ENCODE measurements around the gene LDHD.
"Not testable (repeated sequence)": the region's sequence is repeated elsewhere in the genome, so short reads cannot be mapped to it uniquely, and the experiment has no call there.

Gene LDHD

DNA sequence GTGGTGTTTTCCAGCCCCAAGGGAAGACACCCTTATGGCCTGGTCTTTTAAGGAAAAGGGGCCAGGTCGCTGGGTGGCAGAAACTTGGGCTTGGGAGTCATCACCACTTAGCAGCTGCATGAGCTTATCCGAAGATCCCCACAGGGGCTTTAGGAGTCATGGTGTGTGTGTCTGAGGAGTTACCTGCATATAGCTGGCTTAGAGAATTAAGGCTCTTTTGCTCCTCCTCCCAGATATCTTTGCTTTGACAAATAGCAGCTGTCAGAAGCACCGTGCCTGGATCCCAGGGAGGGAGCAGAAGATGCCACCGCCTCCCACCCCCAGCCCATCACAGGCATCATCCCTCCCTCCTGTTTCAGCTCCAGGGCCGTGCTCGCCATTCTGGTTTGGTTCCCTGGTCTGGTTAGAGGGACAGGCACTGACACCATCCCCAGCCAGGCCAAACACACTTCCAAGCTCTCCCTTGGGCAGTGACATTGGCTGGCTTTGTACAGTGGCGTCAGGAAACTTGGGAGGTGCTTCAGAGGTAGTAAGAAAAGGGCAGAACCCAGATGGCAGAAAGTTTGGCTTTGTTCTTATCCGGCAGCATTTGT is 17.4 kb downstream of the LDHD start:
- H3K36me3 ChIP-seq (ENCODE audit: insufficient read depth, low read length), result no peaks in the 10 kb centered on the region

DNA sequence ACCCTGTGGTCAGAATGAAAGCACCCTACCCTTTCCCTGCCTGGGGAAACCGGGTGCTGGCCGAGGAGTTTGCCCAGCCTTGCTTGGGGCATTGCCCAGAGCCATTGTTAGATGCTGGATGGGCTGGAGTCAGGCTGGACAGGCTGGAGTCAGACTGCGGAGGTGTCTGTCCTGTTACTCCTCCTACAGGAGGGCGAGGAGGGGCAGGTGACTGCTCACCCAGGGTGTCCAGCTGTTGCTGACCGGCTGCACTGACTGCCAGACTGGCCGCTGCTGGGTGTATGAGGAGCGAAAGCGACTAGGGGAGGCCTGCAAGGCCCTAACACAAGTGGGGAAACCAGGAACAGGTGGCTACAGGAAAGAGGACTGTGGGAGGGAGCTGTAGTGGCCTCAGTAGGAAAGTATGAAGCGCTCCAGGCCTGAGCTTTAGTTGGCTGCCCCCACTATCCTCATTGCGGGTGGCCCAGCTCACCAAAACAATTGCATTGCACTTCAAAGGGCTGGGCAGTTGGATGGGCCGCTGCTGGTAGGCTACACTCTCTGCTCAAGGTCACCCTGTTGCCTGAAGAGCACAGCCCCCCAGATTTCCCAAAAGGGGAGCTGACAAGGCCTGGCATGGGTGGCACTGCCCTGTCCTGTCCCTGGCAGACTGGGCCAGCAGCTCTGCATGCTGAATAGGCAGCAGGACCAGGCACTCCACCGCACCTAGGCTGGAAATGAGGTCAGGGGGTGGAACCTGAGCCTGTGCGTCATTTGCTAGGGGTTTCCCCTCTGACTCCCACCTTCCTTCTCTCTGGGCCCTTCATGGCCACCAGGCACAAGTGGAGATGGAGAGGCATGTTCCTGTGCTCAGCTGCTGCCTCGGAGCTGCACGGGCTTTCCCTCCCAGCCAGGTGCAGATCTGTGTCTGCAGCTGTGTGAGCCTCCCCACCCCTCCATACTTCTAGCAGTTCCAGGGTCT is 18.4 kb downstream of the LDHD start:
- H3K36me3 ChIP-seq (ENCODE audit: insufficient read depth, low read length), result no peaks in the 10 kb centered on the region
- no peaks in the 10 kb centered on the region for H3K9me3 ChIP-seq (ENCODE audit: control insufficient read depth, insufficient read depth, low read length)
- H3K4me1 ChIP-seq (ENCODE audit: insufficient read depth, low read length), result peaks cover 34% of the 10 kb centered on the region
- H3K9ac ChIP-seq (ENCODE audit: low read depth, low read length), result no peak overlapping the region

More for the DNA sequence above, 17.4 kb downstream of the LDHD start:
- no peaks in the 10 kb centered on the region for H3K9me3 ChIP-seq (ENCODE audit: control insufficient read depth, insufficient read depth, low read length)
- peaks cover 34% of the 10 kb centered on the region for H3K4me1 ChIP-seq (ENCODE audit: insufficient read depth, low read length)
- no peak overlapping the region for H3K9ac ChIP-seq (ENCODE audit: low read depth, low read length)

DNA sequence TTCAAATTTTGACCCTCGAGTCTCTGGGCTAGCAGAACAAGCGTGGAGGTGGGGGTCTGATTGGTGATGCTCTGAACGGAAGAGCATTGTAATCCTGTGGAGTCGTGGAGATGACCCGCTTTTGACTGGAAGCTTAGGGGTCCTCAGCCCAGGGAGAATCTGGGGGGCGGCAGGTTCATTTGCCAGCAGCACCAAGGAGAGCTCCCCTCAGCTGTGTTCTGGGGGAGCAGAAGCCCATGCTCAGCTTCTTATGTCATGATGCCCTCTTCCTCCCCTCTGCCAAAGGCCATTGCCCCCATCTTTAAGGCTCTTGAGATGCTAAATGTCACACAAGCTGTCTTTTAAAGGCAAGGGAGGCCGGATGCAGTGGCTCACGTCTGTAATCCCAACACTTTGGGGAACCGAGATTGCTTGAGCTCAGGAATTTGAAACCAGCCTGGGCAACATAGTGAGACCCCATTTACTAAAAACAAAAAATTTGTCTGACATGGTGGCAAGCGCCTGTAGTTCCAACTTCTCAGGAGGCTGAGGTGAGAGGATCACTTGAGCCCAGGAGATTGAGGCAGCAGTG is 19.3 kb downstream of the LDHD start:
- Histone ChIP-seq H3K9ac (ENCODE audit: low read depth, low read length) (no peak overlapping the region), H3K4me1 (ENCODE audit: insufficient read depth, low read length) (peaks cover 39% of the 10 kb centered on the region), H3K36me3 (ENCODE audit: insufficient read depth, low read length) (no peaks in the 10 kb centered on the region), H3K9me3 (ENCODE audit: control insufficient read depth, insufficient read depth, low read length) (no peaks in the 10 kb centered on the region)

DNA sequence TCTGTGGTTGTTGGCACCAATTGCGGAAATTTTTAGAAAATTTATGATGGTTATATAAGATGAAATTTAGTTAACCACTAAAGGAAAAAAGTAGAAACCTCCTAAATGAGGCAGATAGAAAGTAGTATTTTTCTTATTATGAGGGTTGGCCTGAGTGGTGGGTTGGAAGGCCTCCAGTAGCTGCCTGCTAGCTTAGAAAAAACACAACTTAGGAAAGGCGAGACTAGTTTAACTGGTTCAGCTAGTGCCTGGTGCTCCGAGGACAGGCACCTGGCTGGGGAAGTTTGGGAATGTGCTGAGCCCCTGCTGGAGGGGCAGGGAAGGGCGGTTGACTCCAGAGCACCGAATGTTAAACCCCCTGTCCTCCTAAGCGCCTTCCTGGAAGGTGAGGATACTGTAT is 19.9 kb downstream of the LDHD start:
- Histone ChIP-seq H3K9ac (ENCODE audit: low read depth, low read length) (no peak overlapping the region), H3K9me3 (ENCODE audit: control insufficient read depth, insufficient read depth, low read length) (no peaks in the 10 kb centered on the region), H3K36me3 (ENCODE audit: insufficient read depth, low read length) (no peaks in the 10 kb centered on the region), H3K4me1 (ENCODE audit: insufficient read depth, low read length) (peaks cover 39% of the 10 kb centered on the region)

DNA sequence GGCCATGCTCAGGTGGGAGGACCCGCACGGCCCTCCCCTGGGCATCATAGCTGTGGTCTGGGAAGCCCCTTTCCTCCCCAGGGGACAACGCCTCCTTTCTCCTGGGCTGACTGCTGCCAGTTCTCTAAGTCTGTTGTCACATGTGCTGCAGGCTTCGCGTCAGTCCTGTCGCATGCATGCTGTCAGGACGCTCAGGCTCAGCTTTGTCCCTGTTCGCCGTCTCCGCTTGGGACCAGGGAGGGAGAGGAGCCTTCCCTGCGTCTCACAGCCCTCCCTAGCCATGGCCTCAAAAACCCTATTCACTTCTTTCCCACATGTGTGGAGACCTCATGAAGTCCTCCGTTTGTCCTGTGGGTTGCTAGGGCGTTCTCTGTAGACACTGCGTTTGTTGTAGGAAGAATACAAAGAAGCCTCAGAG is 21.4 kb downstream of the LDHD start:
- Histone ChIP-seq H3K36me3 (ENCODE audit: insufficient read depth, low read length) (no peaks in the 10 kb centered on the region), H3K9me3 (ENCODE audit: control insufficient read depth, insufficient read depth, low read length) (no peaks in the 10 kb centered on the region), H3K4me1 (ENCODE audit: insufficient read depth, low read length) (peaks cover 37% of the 10 kb centered on the region), H3K9ac (ENCODE audit: low read depth, low read length) (no peak overlapping the region)

DNA sequence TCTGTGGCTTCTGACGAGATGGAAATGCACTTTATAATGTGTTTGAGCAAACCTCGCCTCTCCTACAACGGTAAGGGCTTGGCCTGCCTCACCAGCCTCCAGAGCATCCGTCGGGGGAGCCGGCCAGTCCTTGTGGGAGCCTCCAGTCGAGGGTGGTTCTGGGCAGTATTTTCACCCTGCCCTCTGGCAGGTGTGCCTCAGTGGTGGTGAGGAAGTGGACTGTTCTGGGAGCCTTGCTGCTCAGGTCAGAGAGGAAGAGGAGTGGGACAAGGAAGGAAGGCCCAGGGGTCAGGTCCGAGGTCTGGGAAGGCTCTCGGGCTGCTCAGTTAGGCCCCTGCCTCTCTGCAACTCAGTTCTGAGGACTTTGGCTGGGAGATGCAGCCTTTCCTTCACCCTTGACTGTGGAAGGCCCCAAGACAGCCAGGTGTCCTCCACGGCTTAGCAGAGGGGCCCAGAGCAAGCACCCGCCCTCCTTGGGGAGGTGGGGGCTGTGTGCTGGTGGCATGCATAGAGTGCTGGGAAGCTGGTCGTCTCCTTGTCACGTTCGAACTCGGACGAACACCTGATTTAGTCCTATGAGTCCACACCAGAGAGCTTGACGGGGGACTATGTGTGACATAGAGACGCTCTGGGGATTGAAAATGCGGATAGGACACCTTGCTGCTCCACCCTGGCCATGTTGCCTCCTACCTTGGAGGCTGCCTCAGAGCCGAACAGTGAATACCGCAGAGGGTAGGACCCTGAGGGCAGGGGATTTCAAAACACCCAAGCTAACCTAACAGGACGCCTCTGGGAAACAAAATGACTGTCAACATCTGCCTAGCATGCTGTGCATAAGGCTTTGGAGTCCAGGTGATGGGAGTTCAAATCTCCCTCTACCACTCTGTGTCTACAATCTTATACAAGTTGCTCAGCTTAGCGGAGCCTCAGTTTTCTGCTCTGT is 22.7 kb downstream of the LDHD start:
- peaks cover 29% of the 10 kb centered on the region for H3K4me1 ChIP-seq (ENCODE audit: insufficient read depth, low read length)
- no peak overlapping the region for H3K9ac ChIP-seq (ENCODE audit: low read depth, low read length)
- no peaks in the 10 kb centered on the region for H3K36me3 ChIP-seq (ENCODE audit: insufficient read depth, low read length)
- no peaks in the 10 kb centered on the region for H3K9me3 ChIP-seq (ENCODE audit: control insufficient read depth, insufficient read depth, low read length)

DNA sequence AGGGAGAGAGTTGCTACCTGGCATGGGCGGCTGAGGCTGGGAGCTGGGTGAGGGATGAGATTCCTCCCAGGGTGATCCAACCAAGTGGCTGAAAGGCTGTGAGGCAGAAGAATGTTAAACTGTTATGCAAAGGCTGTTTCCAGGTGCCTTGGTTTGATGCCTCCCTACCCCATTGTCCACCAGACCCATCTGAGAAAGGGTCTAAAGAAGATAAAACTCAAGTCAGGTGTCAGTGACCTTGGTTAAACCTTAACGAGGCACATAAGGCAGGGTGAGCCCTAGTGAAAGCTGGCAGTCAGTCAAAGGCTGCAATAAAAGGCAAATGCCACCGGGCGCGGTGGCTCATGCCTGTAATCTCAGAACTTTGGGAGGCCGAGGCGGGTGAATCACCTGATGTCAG is 23.8 kb downstream of the LDHD start:
- Histone ChIP-seq H3K9me3 (ENCODE audit: control insufficient read depth, insufficient read depth, low read length) (no peaks in the 10 kb centered on the region), H3K4me1 (ENCODE audit: insufficient read depth, low read length) (peaks cover 18% of the 10 kb centered on the region), H3K9ac (ENCODE audit: low read depth, low read length) (no peak overlapping the region), H3K36me3 (ENCODE audit: insufficient read depth, low read length) (no peaks in the 10 kb centered on the region)

DNA sequence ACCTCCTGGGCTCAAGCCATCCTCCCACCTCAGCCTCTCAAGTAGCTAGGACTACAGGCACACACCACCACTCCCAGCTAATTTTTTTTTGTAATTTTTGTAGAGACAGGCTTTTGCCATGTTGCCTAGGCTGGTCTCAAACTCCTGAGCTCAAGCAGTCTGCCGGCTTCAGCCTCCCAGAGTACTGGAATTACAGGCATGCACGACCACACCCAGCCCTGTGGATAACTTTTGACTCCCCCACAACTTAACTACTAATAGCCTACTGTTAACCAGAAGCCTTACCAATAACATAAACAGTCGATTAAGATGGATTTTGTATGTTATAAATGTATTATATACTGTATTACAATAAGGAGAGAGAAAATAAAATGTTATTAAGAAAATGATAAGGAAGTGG is 25.0 kb downstream of the LDHD start:
- H3K36me3 ChIP-seq (ENCODE audit: insufficient read depth, low read length); H3K9ac ChIP-seq (ENCODE audit: low read depth, low read length); H3K9me3 ChIP-seq (ENCODE audit: control insufficient read depth, insufficient read depth, low read length): not testable (repeated sequence)
- H3K4me1 ChIP-seq (ENCODE audit: insufficient read depth, low read length), result peaks cover 20% of the 10 kb centered on the region

DNA sequence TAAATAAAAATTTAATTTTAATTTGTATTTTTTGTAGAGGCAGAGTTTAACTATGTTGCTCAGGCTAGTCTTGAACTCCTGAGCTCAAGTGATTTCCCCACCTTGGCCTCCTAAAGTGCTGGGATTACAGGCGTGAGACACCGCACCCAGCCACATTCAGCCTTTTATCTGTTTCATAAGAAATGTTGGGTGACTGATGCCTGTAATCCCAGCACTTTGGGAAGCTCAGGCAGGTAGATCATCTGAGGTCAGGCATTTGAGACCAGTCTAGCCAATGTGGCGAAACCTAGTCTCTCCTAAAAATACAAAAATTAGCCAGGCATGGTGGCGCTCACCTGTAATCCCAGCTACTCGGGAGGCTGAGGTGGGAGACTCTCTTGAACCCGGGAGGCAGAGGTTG is 25.7 kb downstream of the LDHD start:
- H3K36me3 ChIP-seq (ENCODE audit: insufficient read depth, low read length); H3K9me3 ChIP-seq (ENCODE audit: control insufficient read depth, insufficient read depth, low read length); H3K9ac ChIP-seq (ENCODE audit: low read depth, low read length): not testable (repeated sequence)
- peaks cover 16% of the 10 kb centered on the region for H3K4me1 ChIP-seq (ENCODE audit: insufficient read depth, low read length)

DNA sequence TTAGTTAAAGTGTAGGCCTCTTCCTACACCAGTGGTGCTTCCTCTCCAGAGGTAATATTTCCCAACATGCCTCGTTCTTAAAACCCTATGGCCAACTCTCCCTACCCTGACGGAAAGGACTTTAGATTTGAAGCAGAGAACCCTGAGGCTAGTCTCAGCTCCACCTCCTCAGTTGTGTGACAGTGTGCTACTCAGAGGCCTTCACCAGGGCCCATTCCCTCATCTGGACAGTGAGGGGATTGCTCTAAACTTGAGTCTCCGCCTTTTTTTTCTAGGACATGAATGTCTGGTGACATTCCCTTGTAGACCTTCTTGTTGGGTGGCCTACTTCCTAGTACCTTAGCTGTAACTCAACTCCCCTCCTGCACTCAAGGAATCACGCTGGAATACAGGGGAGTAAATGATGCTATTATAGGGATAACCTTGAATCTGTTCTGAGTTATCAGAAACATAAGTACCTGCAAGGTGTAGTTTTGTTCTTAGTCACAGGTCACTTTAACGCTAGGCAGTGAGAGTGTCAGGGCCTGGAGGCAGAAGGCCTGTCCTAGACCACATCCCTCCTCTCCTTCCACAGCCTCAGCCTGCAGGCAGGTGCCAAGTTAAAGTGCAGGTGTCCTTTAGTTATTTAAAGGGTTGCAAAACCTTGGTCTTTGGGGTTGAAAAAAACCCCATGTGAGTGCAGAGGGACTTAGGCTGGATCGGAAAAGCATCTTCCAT is 26.9 kb downstream of the LDHD start:
- Histone ChIP-seq H3K9me3 (ENCODE audit: control insufficient read depth, insufficient read depth, low read length) (no peaks in the 10 kb centered on the region), H3K9ac (ENCODE audit: low read depth, low read length) (no peak overlapping the region), H3K4me1 (ENCODE audit: insufficient read depth, low read length) (peaks cover 16% of the 10 kb centered on the region), H3K36me3 (ENCODE audit: insufficient read depth, low read length) (no peaks in the 10 kb centered on the region)

DNA sequence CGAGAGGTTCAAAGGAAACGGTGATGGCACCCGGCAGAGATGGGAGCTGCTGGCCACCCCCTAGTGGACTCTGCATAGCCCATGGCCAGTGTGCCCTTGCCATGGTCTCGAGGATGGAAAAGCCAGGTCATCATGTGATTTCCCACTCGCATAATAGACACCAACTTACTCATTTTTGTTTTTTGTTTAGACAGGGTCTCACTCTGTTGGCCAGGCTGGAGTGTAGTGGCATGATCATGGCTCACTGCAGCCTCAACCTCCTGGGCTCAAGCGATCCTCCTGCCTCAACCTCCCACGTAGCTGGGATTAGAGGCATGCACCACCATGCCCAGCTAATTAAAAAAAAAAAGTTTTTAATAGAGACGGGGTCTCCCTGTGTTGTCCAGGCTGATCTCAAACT is 27.6 kb downstream of the LDHD start:
- no peaks in the 10 kb centered on the region for H3K9me3 ChIP-seq (ENCODE audit: control insufficient read depth, insufficient read depth, low read length)
- H3K4me1 ChIP-seq (ENCODE audit: insufficient read depth, low read length), result peaks cover 16% of the 10 kb centered on the region
- no peak overlapping the region for H3K9ac ChIP-seq (ENCODE audit: low read depth, low read length)
- no peaks in the 10 kb centered on the region for H3K36me3 ChIP-seq (ENCODE audit: insufficient read depth, low read length)

DNA sequence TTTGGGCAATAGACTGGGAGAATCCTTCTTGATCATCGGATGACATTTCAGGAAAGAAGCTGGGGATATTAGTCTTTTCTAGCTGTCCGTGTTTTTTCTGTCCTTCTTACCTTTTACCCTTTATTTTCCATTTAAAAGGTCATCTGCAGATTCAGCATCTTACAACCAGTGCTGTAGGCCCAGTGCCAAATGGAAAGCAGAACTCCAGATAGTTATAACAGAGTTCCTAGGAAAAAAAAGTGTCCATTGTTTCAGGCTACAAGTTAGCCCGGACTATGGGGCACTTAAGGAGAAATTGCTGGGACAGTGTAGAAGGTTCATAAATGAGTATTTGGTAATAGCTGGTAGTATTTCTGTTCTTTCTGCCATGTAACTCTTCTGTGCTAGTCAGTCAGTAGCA is 28.4 kb downstream of the LDHD start:
- no peaks in the 10 kb centered on the region for H3K36me3 ChIP-seq (ENCODE audit: insufficient read depth, low read length)
- no peak overlapping the region for H3K9ac ChIP-seq (ENCODE audit: low read depth, low read length)
- peaks cover 16% of the 10 kb centered on the region for H3K4me1 ChIP-seq (ENCODE audit: insufficient read depth, low read length)
- no peaks in the 10 kb centered on the region for H3K9me3 ChIP-seq (ENCODE audit: control insufficient read depth, insufficient read depth, low read length)

DNA sequence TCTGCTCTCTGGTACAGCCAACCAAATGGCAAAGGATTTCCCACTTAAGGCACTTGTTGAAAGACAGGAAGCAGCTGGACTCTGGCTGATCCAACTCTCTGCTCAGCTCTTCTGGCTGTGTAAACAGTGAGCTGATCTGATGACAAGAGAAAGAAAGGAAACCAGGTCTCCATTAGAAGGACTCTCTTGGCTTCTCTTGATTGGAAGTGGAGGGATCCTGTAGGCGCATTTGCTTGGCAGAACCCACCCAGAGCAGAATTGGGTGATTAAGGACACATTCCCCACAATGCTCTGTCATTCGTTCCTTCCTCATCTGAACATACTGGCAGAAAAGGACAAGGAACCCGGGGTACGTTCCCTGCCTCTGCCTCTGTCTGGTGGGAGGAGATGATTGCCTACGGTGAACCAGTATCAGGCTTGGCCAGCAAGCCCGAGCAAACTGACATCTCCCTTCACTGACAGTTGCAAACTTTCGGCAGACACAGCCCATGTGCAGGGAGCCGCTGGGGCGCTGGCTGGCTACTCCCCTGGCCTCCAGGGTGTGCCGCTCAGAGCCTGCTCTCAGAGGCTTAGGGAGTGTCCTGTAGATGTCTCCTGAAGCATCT is 29.1 kb downstream of the LDHD start:
- Histone ChIP-seq H3K9me3 (ENCODE audit: control insufficient read depth, insufficient read depth, low read length) (no peaks in the 10 kb centered on the region), H3K9ac (ENCODE audit: low read depth, low read length) (no peak overlapping the region), H3K36me3 (ENCODE audit: insufficient read depth, low read length) (no peaks in the 10 kb centered on the region), H3K4me1 (ENCODE audit: insufficient read depth, low read length) (peaks cover 12% of the 10 kb centered on the region)
